Testis (tissue), 2 donors: Measurements from ENCODE around the gene GATB.

Experiments used
- CTCF ChIP-seq, 3 experiments: fragments of 450-650 bp in 2 of 3; fragments of 200-600 bp in 1 of 3; sonication (generic) in 1 of 3; IDR thresholded peaks; one replicate each; pipeline ENCODE4 v1.5.1; 2016 to 2019; ENCODE audit warnings: antibody characterized with exemption in 3 of 3, mild to moderate bottlenecking in 2 of 3, moderate library complexity in 1 of 3
- POLR2A ChIP-seq: fragments of 450-650 bp; IDR thresholded peaks from one replicate; pipeline ENCODE4 v1.6.1; 2017; ENCODE audit warnings: antibody characterized with exemption, mild to moderate bottlenecking, moderate library complexity

GRCh38 chr4:151784706-151785105, 23.9 kb upstream of the GATB start:
- no peak for TF ChIP-seq CTCF (IDR thresholded peaks at IDR 0.05)
- no peak for TF ChIP-seq POLR2A
